SH-SY5Y (cell line): ENCODE data around the gene SCYL1.

Source experiments
- GATA2 ChIP-seq: IDR thresholded peaks from 2 replicates; pipeline ENCODE4 v1.6.1; 2011; ENCODE audit warnings: mild to moderate bottlenecking, low read depth, low read length
- GATA3 ChIP-seq: IDR thresholded peaks from 2 replicates; pipeline ENCODE4 v1.6.1; 2011; ENCODE audit warnings: low read depth, mild to moderate bottlenecking, low read length, moderate library complexity

Gene SCYL1

GRCh38 chr11:65552388-65552951 is 27.6 kb downstream of the SCYL1 start:
- no peak for TF ChIP-seq GATA2
- no peak for TF ChIP-seq GATA3

DNA sequence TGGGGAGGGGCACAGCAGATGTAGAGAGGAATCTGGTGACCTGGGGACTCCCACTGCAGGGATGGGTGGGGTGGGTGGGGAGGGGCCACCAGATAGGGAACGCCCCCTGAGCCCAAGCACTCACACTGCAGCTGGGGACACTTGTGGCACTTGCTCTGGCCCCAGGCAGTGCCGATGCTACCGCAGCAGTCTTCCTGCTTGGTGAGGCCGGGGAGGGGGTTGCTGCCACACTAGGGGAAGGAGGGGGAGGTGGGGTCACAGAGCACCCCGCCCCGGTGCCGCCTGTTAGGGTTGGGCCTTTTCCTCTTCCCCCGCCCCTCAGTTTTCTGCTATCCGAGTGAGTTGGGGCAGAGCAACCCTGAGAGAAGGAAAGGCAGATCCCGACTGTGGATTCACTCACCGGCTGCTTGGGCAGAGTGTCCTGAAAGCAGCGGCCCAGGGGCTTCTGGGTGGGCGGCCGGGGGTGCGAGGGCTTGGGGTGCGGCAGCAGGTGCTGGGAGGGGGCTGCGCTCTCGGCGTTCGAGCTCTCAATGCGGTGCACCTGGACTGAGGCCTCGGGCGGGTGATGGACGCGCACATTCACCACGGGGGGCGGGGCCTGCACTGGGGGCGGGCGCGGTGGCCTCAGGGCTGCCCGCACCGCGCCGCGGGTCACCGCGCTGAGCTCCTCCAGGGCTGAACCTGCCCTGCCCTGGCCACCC is 28.6 kb downstream of the SCYL1 start:
- TF ChIP-seq GATA3 (no peak), GATA2 (no peak)

DNA sequence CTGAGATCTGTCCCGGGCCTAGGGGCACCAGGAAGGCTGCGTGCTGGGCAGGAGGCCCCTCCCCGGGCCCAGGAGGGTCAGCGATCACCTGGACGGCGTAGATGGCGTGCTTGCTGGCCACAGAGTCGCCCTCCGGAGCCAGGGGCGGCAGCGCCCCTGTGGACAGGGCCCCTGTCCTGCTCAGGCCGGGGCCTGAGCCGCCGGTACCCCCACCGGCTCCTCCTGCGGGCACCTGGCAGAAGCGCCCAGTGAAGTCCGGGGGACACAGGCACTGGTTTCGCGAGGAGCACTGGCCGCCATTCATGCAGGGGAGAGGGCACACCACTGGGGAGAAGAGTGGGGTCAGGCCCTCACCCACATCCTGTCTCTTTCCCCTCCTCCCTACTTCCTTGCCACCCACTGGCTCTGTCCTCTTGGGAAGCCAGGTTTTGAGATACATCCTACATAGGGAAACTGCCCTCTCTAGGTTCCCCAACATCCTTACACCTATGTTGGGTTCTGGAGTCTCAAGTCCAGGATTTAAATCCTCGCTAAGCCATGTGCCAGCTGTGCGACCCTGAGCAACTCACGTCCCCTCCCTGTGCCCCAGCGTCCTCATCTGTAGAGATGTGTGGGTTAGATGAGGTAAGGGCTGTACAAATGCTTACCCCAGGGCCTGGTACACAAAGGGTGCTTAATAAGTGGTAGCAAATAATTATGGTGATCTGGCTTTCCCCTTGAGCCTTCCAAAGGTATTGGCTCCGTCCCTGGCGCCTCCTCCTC is 29.4 kb downstream of the SCYL1 start:
- TF ChIP-seq GATA2 (no peak), GATA3 (no peak)

DNA sequence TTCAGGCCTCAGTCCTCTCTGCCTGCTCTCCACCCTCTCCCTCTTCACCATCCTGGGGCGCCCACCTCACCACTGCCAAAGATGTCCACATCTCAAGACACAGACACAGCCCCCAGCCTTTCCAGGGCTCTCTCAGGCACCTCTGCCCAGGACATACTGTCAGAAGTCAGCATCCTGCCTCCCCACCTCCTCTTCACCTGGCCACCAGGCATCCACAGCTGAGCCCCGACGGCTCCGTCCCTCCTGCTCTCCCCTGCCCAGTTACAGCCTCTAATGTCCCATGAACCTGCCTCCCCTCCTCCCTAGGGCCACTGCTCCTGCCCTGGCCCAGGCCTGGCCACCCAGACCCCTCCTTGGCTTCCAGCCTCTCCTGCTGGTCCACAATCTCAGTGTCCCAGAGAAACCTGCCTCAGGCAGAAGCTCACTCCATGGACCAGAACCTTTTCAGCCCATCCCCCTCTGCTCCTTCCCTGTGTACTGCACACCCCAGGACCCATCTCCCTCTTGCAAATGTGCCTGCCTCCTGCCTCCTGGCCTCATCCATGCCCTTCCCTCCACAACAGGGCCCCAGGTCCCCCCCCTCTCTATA is 30.1 kb downstream of the SCYL1 start:
- TF ChIP-seq GATA2 (no peak), GATA3 (no peak)

GRCh38 chr11:65555693-65556231 is 30.9 kb downstream of the SCYL1 start:
- no peak for TF ChIP-seq GATA3
- no peak for TF ChIP-seq GATA2

- no peak for TF ChIP-seq GATA3
- no peak for TF ChIP-seq GATA2
Measured at GRCh38 chr11:65556470-65557279, 31.8 kb downstream of the SCYL1 start.

- TF ChIP-seq GATA3: no peak
- no peak for TF ChIP-seq GATA2
Measured at GRCh38 chr11:65557280-65558001, 32.6 kb downstream of the SCYL1 start.

DNA sequence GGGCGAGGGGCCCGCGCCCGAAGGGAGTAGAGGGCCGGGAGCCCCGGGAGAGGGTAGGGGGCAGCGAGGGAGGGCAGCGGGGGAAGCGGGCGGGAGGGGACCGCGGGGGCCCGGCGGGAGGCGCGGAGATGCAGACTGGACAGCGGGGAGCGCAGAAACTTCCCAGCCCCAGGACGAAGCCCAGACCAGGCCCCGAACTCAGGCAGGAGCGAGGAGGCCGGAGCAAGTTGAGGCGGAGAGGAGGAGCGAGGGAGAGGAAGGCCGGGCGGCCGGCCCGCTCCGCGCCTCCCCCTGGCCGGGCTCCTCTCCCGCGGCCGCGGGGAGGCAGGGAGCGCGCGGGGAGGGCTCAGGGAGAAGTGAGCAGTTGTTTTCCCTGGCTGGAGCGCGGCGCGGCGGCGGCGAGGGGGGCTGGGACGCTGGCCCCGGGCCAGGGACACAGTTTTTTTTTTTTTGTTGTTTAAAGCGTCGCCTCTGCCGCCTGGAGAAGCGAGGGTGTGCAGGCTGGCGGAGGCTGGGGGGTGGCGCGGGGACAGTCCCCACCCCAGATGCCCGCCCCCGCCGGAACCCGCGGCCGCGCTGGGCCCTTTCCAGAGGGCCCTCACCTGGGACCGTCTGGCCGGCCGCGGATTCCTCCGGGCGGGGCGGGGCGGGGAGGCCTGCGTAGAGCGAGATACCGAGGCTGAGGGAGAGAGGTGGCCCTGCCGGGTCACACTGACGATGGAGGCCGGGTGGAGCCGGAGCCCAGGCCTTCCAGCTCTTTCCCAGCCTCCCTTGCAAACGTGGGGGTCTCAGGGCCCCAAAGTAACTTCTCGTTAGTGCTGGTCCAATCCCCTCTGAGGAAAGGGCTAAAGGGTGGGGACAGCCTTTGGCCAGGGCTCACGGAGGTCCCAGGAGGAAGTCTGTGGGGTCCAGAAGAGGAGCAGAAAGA is 33.4 kb downstream of the SCYL1 start, which contains the start of gene LTBP3:
LTBP3 (minus strand) TSS at position 358 of the 928 bp plus-strand sequence. CDS start 400 bp downstream, outside the sequence.
- TF ChIP-seq GATA2: no peak
- no peak for TF ChIP-seq GATA3

DNA sequence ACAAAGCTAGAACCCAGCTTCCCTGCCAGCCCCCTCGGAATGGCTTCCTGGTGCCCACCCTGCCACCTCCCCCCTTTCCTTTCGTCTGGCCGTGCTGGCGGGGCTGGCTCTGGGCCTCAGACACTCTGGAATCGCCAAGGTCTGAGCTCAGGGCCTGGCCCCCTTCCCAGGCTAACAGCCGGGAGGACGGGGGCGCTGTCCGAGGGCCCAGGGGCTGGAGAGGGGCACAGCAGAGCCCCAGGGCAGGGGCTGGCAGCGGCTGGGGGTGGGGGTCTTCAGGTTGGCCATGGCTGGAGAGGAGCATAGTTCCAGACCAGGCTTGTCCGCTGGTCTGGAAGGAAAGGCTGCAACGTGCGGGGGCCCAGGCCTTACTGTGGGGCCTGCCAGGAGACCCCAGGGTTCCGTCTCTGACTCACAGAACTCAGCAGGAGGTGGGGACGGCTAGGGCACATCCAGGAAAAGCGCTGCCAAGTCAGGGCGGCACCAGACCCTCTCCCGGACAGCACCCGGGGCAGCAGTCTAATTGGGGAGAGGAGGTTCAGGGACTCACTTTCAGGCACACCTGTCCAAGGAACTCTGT is 34.1 kb downstream of the SCYL1 start:
- TF ChIP-seq GATA3 (no peak), GATA2 (no peak)

DNA sequence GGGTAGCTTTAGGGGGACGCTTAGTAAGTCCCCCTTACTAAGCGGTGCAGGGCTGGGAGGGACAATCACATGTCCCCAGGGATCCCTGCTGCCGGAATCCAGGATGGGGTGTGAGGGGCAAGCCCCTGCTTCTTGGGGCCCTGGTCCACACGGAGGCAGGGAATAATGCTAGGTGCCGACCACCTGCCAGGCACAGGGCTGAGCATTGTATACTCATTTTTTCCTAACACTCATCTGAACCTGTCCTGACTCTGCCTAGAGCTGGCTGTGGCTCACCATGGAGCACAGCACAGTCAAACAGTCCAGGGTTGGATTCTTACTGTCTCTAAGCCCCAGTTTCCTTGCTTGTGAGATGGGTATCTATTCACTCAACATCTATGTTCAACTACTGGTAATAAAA is 34.7 kb downstream of the SCYL1 start:
- TF ChIP-seq GATA3: no peak
- TF ChIP-seq GATA2: no peak

- TF ChIP-seq GATA3: no peak
- no peak for TF ChIP-seq GATA2
Measured at GRCh38 chr11:65559951-65560537, 35.2 kb downstream of the SCYL1 start.
